KMS-11 (cell line): ENCODE measurements around the gene FKBP8.

ENCODE experiments used
- H2AFZ ChIP-seq: fragments of 200-600 bp; sonication (generic); 2 replicates; pipeline ENCODE4 v1.6.1; 2016; ENCODE audit warnings: antibody characterized with exemption, mixed run types, low read depth
- H3K27ac ChIP-seq: fragments of 200-600 bp; sonication (generic); 2 replicates; pipeline ENCODE4 v1.6.1; 2016; ENCODE audit warnings: mild to moderate bottlenecking, mixed run types
- H3K27me3 ChIP-seq: fragments of 200-600 bp; sonication (generic); 2 replicates; pipeline ENCODE4 v1.6.1; 2017; ENCODE audit warnings: mild to moderate bottlenecking, low read depth, mixed run types, moderate library complexity; ENCODE audit not compliant: insufficient read depth
- H3K36me3 ChIP-seq: fragments of 200-600 bp; sonication (generic); 2 replicates; pipeline ENCODE4 v1.6.1; 2017; ENCODE audit warnings: mild to moderate bottlenecking, mixed run types; ENCODE audit not compliant: insufficient read depth
- H3K4me1 ChIP-seq: fragments of 200-600 bp; sonication (generic); 2 replicates; pipeline ENCODE4 v1.6.1; 2016; ENCODE audit warnings: mild to moderate bottlenecking, low read depth, mixed run types; ENCODE audit not compliant: poor library complexity, severe bottlenecking
- H3K4me2 ChIP-seq: fragments of 200-600 bp; sonication (generic); 2 replicates; pipeline ENCODE4 v1.7.0; 2016; ENCODE audit warnings: mild to moderate bottlenecking, mixed run types
- H3K4me3 ChIP-seq: fragments of 200-600 bp; sonication (generic); IDR thresholded peaks from 2 replicates; pipeline ENCODE4 v1.6.1; 2017; ENCODE audit warnings: low read depth, low read length, mixed read lengths; ENCODE audit not compliant: insufficient read depth
- H3K79me2 ChIP-seq: fragments of 200-600 bp; sonication (generic); 2 replicates; pipeline ENCODE4 v1.6.1; 2016; ENCODE audit warnings: low read depth, mixed run types; ENCODE audit not compliant: insufficient read depth
- H3K9ac ChIP-seq: fragments of 200-600 bp; sonication (generic); 2 replicates; pipeline ENCODE4 v1.6.1; 2016; ENCODE audit warnings: mild to moderate bottlenecking, mixed run types
- H4K20me1 ChIP-seq: fragments of 200-600 bp; sonication (generic); 2 replicates; pipeline ENCODE4 v1.6.1; 2016; ENCODE audit warnings: mild to moderate bottlenecking, mixed run types; ENCODE audit not compliant: insufficient read depth
- CTCF ChIP-seq: fragments of 200-600 bp; sonication (generic); conservative IDR thresholded peaks from 2 replicates; pipeline ENCODE4 v1.6.1; 2017; ENCODE audit warnings: low read depth, mild to moderate bottlenecking, antibody characterized with exemption, low read length, moderate library complexity, mixed read lengths

The FKBP8 gene

GRCh38 chr19:18515959-18516358 is 27.4 kb downstream of the FKBP8 start:
- Histone ChIP-seq H3K4me1 (peaks cover 54% of the 10 kb centered on the region), H3K27ac (no peak overlapping the region), H3K27me3 (no peaks in the 10 kb centered on the region), H3K79me2 (peaks cover 98% of the 10 kb centered on the region), H3K9ac (no peak overlapping the region), H4K20me1 (peaks cover 62% of the 10 kb centered on the region), H2AFZ (no peak overlapping the region), H3K4me3 (no peak overlapping the region), H3K4me2 (no peak overlapping the region), H3K36me3 (no peaks in the 10 kb centered on the region)
- no peak for TF ChIP-seq CTCF

GRCh38 chr19:18514800-18515682 is 28.3 kb downstream of the FKBP8 start:
- Histone ChIP-seq H3K9ac (no peak overlapping the region), H3K4me3 (no peak overlapping the region), H2AFZ (no peak overlapping the region), H3K79me2 (peaks cover 100% of the 10 kb centered on the region), H3K27ac (no peak overlapping the region; the same call in 1 of the 2 replicates), H3K27me3 (no peaks in the 10 kb centered on the region), H3K36me3 (no peaks in the 10 kb centered on the region), H3K4me2 (peak overlapping the region; percentile 3; the same call in 1 of the 2 replicates), H4K20me1 (peaks cover 69% of the 10 kb centered on the region), H3K4me1 (peaks cover 62% of the 10 kb centered on the region)
- no peak for TF ChIP-seq CTCF

- H3K36me3 ChIP-seq = no peaks in the 10 kb centered on the region
- TF ChIP-seq CTCF = no peak
- no peak overlapping the region for H3K4me2 ChIP-seq
- no peak overlapping the region for H2AFZ ChIP-seq
- peaks cover 71% of the 10 kb centered on the region for H4K20me1 ChIP-seq
- no peak overlapping the region for H3K9ac ChIP-seq
- peaks cover 100% of the 10 kb centered on the region for H3K79me2 ChIP-seq
- no peak overlapping the region for H3K4me3 ChIP-seq
- H3K4me1 ChIP-seq = peaks cover 53% of the 10 kb centered on the region
- H3K27me3 ChIP-seq = no peaks in the 10 kb centered on the region
- no peak overlapping the region for H3K27ac ChIP-seq
These were observed 29.5 kb downstream of the FKBP8 start for GRCh38 chr19:18513868-18514267.

- Histone ChIP-seq H3K4me1 (peaks cover 45% of the 10 kb centered on the region), H3K79me2 (peaks cover 100% of the 10 kb centered on the region), H2AFZ (no peak overlapping the region), H3K27me3 (no peaks in the 10 kb centered on the region), H3K4me3 (no peak overlapping the region), H4K20me1 (peaks cover 75% of the 10 kb centered on the region), H3K36me3 (no peaks in the 10 kb centered on the region), H3K4me2 (no peak overlapping the region), H3K27ac (no peak overlapping the region), H3K9ac (no peak overlapping the region)
- TF ChIP-seq CTCF = no peak
These were observed 33.2 kb downstream of the FKBP8 start for GRCh38 chr19:18510216-18510615.
